ENCODE data around the gene FLNB.

Gene FLNB

GRCh38 chr3:58180099-58180880 is 172.1 kb downstream of the FLNB start:
- H3K4me3 ChIP-seq (ENCODE audit: control insufficient read depth, low read depth, low read length): no peak overlapping the region
- TF ChIP-seq, protein P1, sequence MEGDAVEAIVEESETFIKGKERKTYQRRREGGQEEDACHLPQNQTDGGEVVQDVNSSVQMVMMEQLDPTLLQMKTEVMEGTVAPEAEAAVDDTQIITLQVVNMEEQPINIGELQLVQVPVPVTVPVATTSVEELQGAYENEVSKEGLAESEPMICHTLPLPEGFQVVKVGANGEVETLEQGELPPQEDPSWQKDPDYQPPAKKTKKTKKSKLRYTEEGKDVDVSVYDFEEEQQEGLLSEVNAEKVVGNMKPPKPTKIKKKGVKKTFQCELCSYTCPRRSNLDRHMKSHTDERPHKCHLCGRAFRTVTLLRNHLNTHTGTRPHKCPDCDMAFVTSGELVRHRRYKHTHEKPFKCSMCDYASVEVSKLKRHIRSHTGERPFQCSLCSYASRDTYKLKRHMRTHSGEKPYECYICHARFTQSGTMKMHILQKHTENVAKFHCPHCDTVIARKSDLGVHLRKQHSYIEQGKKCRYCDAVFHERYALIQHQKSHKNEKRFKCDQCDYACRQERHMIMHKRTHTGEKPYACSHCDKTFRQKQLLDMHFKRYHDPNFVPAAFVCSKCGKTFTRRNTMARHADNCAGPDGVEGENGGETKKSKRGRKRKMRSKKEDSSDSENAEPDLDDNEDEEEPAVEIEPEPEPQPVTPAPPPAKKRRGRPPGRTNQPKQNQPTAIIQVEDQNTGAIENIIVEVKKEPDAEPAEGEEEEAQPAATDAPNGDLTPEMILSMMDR (conservative IDR thresholded peaks at IDR 0.05; ENCODE audit: control insufficient read depth, insufficient read depth, low read depth, low read length): no peak
- DNase-seq (ENCODE audit: low read depth): no peak

- H3K4me3 ChIP-seq (ENCODE audit: control insufficient read depth, low read depth, low read length): no peak overlapping the region
- TF ChIP-seq, protein P1 (conservative IDR thresholded peaks at IDR 0.05; ENCODE audit: control insufficient read depth, insufficient read depth, low read depth, low read length): no peak
- no peak for DNase-seq (ENCODE audit: low read depth)
Measured at GRCh38 chr3:58180940-58181587, 172.8 kb downstream of the FLNB start.

DNA sequence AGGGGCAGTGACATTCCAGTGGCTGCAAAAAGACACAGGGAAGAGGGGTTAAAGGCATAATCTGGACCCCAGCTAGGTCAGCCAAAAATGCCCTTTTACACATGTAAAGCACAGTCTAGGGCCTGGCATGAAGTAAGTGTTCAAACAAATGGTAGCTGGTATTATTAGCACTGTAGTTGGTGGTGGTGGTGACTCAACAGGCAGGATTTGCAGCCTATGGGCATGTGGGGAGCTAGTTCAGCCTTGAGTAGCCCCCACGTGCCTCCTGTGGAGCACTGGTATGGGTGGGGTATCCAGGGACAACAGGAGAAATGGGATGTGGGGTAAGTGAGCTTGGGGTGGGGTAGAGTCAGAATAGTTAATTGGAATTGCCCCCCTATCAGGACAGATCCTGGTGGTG is 175.0 kb downstream of the FLNB start:
- no peak for DNase-seq (ENCODE audit: low read depth)
- H3K4me3 ChIP-seq (ENCODE audit: control insufficient read depth, low read depth, low read length): no peak overlapping the region
- TF ChIP-seq, protein P1 (conservative IDR thresholded peaks at IDR 0.05; ENCODE audit: control insufficient read depth, insufficient read depth, low read depth, low read length): no peak

GRCh38 chr3:58183891-58184290 is 175.7 kb downstream of the FLNB start:
- no peak for DNase-seq (ENCODE audit: low read depth)
- TF ChIP-seq, protein P1 (conservative IDR thresholded peaks at IDR 0.05; ENCODE audit: control insufficient read depth, insufficient read depth, low read depth, low read length): no peak
- no peak overlapping the region for H3K4me3 ChIP-seq (ENCODE audit: control insufficient read depth, low read depth, low read length)

GRCh38 chr3:58184309-58184981 is 176.2 kb downstream of the FLNB start:
- no peak overlapping the region for H3K4me3 ChIP-seq (ENCODE audit: control insufficient read depth, low read depth, low read length)
- DNase-seq (ENCODE audit: low read depth): no peak
- TF ChIP-seq, protein P1 (conservative IDR thresholded peaks at IDR 0.05; ENCODE audit: control insufficient read depth, insufficient read depth, low read depth, low read length): no peak

- H3K4me3 ChIP-seq (ENCODE audit: control insufficient read depth, low read depth, low read length): no peak overlapping the region
- DNase-seq (ENCODE audit: low read depth): no peak
- TF ChIP-seq, protein P1 (conservative IDR thresholded peaks at IDR 0.05; ENCODE audit: control insufficient read depth, insufficient read depth, low read depth, low read length): no peak
Measured at GRCh38 chr3:58184982-58185360, 176.7 kb downstream of the FLNB start.
